SK-N-SH (cell line): ENCODE measurements around the gene MEG3. TPM values are rescaled to one million over a fixed set of nuclear protein-coding genes. Genes with fewer than 3 reads are reported as not detected.

Source experiments
- CTCF ChIA-PET: fragments of 300-600, 350-600 bp; formaldehyde crosslinking; extraction: SDS; loops from one replicate; lab custom pipeline; 2021; lab: Yijun Ruan, JAX
- POLR2A ChIA-PET: fragments of 350-600 bp; sonication (Branson Sonifier 250); formaldehyde crosslinking; extraction: SDS; loops from one replicate; lab custom pipeline; 2020; ENCODE audit warnings: antibody characterized with exemption, inconsistent platforms; lab: Yijun Ruan, JAX
- DNase-seq: peaks from one replicate; pipeline ENCODE4 v3.0.0; 2012
- H2AFZ ChIP-seq: fragments of 200-600 bp; sonication (generic); 2 replicates; pipeline ENCODE4 v1.8.1; 2016; ENCODE audit warnings: antibody characterized with exemption, mild to moderate bottlenecking, low read depth
- H3F3A ChIP-seq: fragments of 200-600 bp; sonication (generic); replicated peaks from 2 replicates; pipeline ENCODE3; 2016; ENCODE audit warnings: antibody characterized with exemption, mild to moderate bottlenecking; ENCODE audit not compliant: insufficient read depth
- H3K27ac ChIP-seq, 2 experiments: fragments of 200-500 bp in 1 of 2; fragments of 200-600 bp in 1 of 2; sonication (Bioruptor generic) in 1 of 2; sonication (generic), shearing (Covaris generic) in 1 of 2; 2 replicates each; pipeline versions ENCODE4 v1.5.1 to v1.6.1; 2014 to 2016; ENCODE audit warnings: low read depth in 2 of 2, inconsistent platforms in 1 of 2, low read length in 1 of 2, mild to moderate bottlenecking in 1 of 2, mixed read lengths in 1 of 2
- H3K27me3 ChIP-seq: fragments of 200-600 bp; sonication (generic), shearing (Covaris generic); 2 replicates; pipeline ENCODE4 v1.6.1; 2016; ENCODE audit warnings: mixed run types; ENCODE audit not compliant: insufficient read depth
- H3K36me3 ChIP-seq, 2 experiments: fragments of 200-500 bp in 1 of 2; fragments of 200-600 bp in 1 of 2; sonication (Bioruptor generic) in 1 of 2; sonication (generic) in 1 of 2; replicated peaks in 1 of 2; 2 replicates each; pipeline versions ENCODE3 to v1.5.1; 2014 to 2016; ENCODE audit warnings: low read length in 1 of 2, mild to moderate bottlenecking in 1 of 2; ENCODE audit not compliant: insufficient read depth in 2 of 2, control insufficient read depth in 1 of 2
- H3K4me1 ChIP-seq, 2 experiments: fragments of 200-500 bp in 1 of 2; fragments of 200-600 bp in 1 of 2; sonication (Bioruptor generic) in 1 of 2; sonication (generic), shearing (Covaris generic) in 1 of 2; 2 replicates each; pipeline versions ENCODE4 v1.5.1 to v1.6.1; 2014 to 2016; ENCODE audit warnings: low read depth in 1 of 2, low read length in 1 of 2, mixed run types in 1 of 2; ENCODE audit not compliant: insufficient read depth in 2 of 2, control insufficient read depth in 1 of 2
- H3K4me2 ChIP-seq: fragments of 200-600 bp; sonication (generic), shearing (Covaris generic); 2 replicates; pipeline ENCODE4 v1.6.1; 2017; ENCODE audit warnings: mixed run types
- H3K4me3 ChIP-seq, 2 experiments: fragments of 200-500 bp in 1 of 2; fragments of 200-600 bp in 1 of 2; sonication (Bioruptor generic) in 1 of 2; sonication (generic), shearing (Covaris generic) in 1 of 2; 2 replicates each; pipeline versions ENCODE4 v1.5.1 to v1.8.1; 2014 to 2016; ENCODE audit warnings: low read depth in 2 of 2, inconsistent platforms in 1 of 2, low read length in 1 of 2, mild to moderate bottlenecking in 1 of 2, mixed read lengths in 1 of 2, moderate library complexity in 1 of 2
- H3K79me2 ChIP-seq: fragments of 200-600 bp; sonication (generic); 2 replicates; pipeline ENCODE4 v1.8.1; 2017; ENCODE audit warnings: mild to moderate bottlenecking; ENCODE audit not compliant: insufficient read depth
- H3K9ac ChIP-seq: fragments of 200-600 bp; sonication (generic); 2 replicates; pipeline ENCODE4 v1.6.1; 2017; ENCODE audit warnings: mixed run types
- H3K9me2 ChIP-seq: fragments of 200-600 bp; sonication (generic); 2 replicates; pipeline ENCODE4 v1.6.1; 2017; ENCODE audit warnings: mixed run types
- H3K9me3 ChIP-seq: fragments of 200-600 bp; sonication (generic); 2 replicates; pipeline ENCODE4 v1.6.1; 2017; ENCODE audit warnings: mixed run types, mild to moderate bottlenecking, moderate library complexity
- H4K20me1 ChIP-seq: fragments of 200-600 bp; sonication (generic); 2 replicates; pipeline ENCODE4 v1.6.1; 2017; ENCODE audit warnings: mild to moderate bottlenecking, mixed run types; ENCODE audit not compliant: insufficient read depth
- CHD2 ChIP-seq: fragments of 150-350 bp; IDR thresholded peaks from 2 replicates; pipeline ENCODE4 v1.6.1; 2018; ENCODE audit warnings: low read length; ENCODE audit not compliant: partially characterized antibody
- ELF1 ChIP-seq: IDR thresholded peaks from 2 replicates; pipeline ENCODE4 v1.4.0; 2012
- MXI1 ChIP-seq: IDR thresholded peaks from 2 replicates; pipeline ENCODE4 v1.6.1; 2012; ENCODE audit warnings: mild to moderate bottlenecking, low read depth, low read length, improper control_type of control experiment
- NFIC ChIP-seq: IDR thresholded peaks from 2 replicates; pipeline ENCODE4 v1.4.0; 2012; ENCODE audit warnings: borderline replicate concordance
- RAD21 ChIP-seq: IDR thresholded peaks from 2 replicates; pipeline ENCODE4 v1.6.1; 2012; ENCODE audit warnings: mild to moderate bottlenecking, low read length
- REST ChIP-seq: IDR thresholded peaks from 2 replicates; pipeline ENCODE4 v1.6.1; 2012; ENCODE audit warnings: mild to moderate bottlenecking, low read depth, low read length, moderate library complexity
- RFX5 ChIP-seq: IDR thresholded peaks from 2 replicates; pipeline ENCODE4 v1.6.1; 2012; ENCODE audit warnings: mild to moderate bottlenecking, improper control_type of control experiment, low read length
- RXRA ChIP-seq: IDR thresholded peaks from 2 replicates; pipeline ENCODE4 v1.4.0; 2012; ENCODE audit warnings: low read depth, mild to moderate bottlenecking, borderline replicate concordance
- SIN3A ChIP-seq: IDR thresholded peaks from 2 replicates; pipeline ENCODE4 v1.6.1; 2012; ENCODE audit warnings: low read depth, mild to moderate bottlenecking, low read length, moderate library complexity, borderline replicate concordance
- TCF12 ChIP-seq: IDR thresholded peaks from 2 replicates; pipeline ENCODE4 v1.4.0; 2012
- USF1 ChIP-seq: IDR thresholded peaks from 2 replicates; pipeline ENCODE4 v1.4.0; 2012; ENCODE audit warnings: low read depth, borderline replicate concordance
- YY1 ChIP-seq: IDR thresholded peaks from 2 replicates; pipeline ENCODE4 v1.4.0; 2012; ENCODE audit warnings: low read depth, mild to moderate bottlenecking
- WGBS: methylation state at CpG from one replicate; pipeline ENCODE4 v1.1.6; 2017; ENCODE audit warnings: low lambda C conversion rate; 5-methylcytosine and 5-hydroxymethylcytosine counted together
- polyA plus RNA-seq, 3 experiments: library from polyadenylated mRNA; depleted of rRNA; stranded (reverse); fragments of >200 nt; gene quantifications; 2 replicates each; pipeline ENCODE4 v1.2.3, GENCODE V29; 2012

Gene MEG3
- polyA plus RNA-seq, 1 of the 3 experiments (the other 2 are of a cell fraction): not detected

- Histone ChIP-seq H3K27me3 (no peaks in the 10 kb centered on the region), H3K9me2 (no peaks in the 10 kb centered on the region), H3K36me3 (no peaks in the 10 kb centered on the region), H3K27ac (no peak overlapping the region), H3K9me3 (no peaks in the 10 kb centered on the region), H4K20me1 (no peaks in the 10 kb centered on the region), H3K4me1 (peaks cover 0 to 6% of the 10 kb centered on the region in 2 experiments; a peak in 2 of 4 replicates), H3K4me3 (no peak overlapping the region), H3F3A (no peaks in the 10 kb centered on the region), H3K9ac (no peak overlapping the region), H3K4me2 (no peak overlapping the region), H2AFZ (no peak overlapping the region), H3K79me2 (no peaks in the 10 kb centered on the region)
- DNase-seq: peak; percentile 22
- WGBS: 60% methylated on average over 14 of the region's 20 CpGs
- POLR2A ChIA-PET: no interaction called here
- CTCF ChIA-PET: interaction anchor here (1.0 kb wide), 1 partner anchor 383 kb away, joined by 3 read pairs; no protein-coding TSS in a partner anchor
- TF ChIP-seq YY1 (no peak), SIN3A (no peak), REST (no peak), USF1 (no peak), NFIC (no peak)
Measured at GRCh38 chr14:100856056-100856950, 30.4 kb downstream of the MEG3 start.

GRCh38 chr14:100857233-100857922 is 31.5 kb downstream of the MEG3 start:
- H3K9me2 ChIP-seq: no peaks in the 10 kb centered on the region
- H3K4me1 ChIP-seq: peaks cover 0 to 6% of the 10 kb centered on the region in 2 experiments; a peak in 2 of 4 replicates
- no peaks in the 10 kb centered on the region for H3K27me3 ChIP-seq
- TF ChIP-seq CHD2: no peak
- no peak for TF ChIP-seq RXRA
- no peak for TF ChIP-seq TCF12
- TF ChIP-seq RFX5: no peak
- no peak for TF ChIP-seq MXI1
- TF ChIP-seq ELF1: no peak
- no peak for TF ChIP-seq RAD21
- no peak for TF ChIP-seq USF1
- POLR2A ChIA-PET: no interaction called here
- no peaks in the 10 kb centered on the region for H4K20me1 ChIP-seq
- H3K4me2 ChIP-seq: no peak overlapping the region
- H3K4me3 ChIP-seq: no peak overlapping the region
- WGBS: 62% methylated on average over 12 of the region's 14 CpGs
- CTCF ChIA-PET: no interaction called here
- H3K36me3 ChIP-seq: no peaks in the 10 kb centered on the region
- DNase-seq: peak; percentile 15
- no peaks in the 10 kb centered on the region for H3F3A ChIP-seq
- no peaks in the 10 kb centered on the region for H3K9me3 ChIP-seq
- no peak overlapping the region for H2AFZ ChIP-seq
- no peaks in the 10 kb centered on the region for H3K79me2 ChIP-seq
- H3K27ac ChIP-seq: no peak overlapping the region; a peak in 1 of 4 replicates
- H3K9ac ChIP-seq: no peak overlapping the region
